DOHH2 (cell line): ENCODE data around the gene PALLD.

Source experiments
- H3F3A ChIP-seq: fragments of 200-600 bp; sonication (generic), shearing (Covaris generic); 2 replicates; pipeline ENCODE4 v1.6.0; 2016; ENCODE audit warnings: antibody characterized with exemption, mild to moderate bottlenecking; ENCODE audit not compliant: control insufficient read depth, insufficient read depth
- H3K27ac ChIP-seq: fragments of 200-600 bp; sonication (generic); 2 replicates; pipeline ENCODE4 v1.5.1; 2014; ENCODE audit warnings: low read depth, mild to moderate bottlenecking, low read length, moderate library complexity
- H3K27me3 ChIP-seq: fragments of 200-600 bp; sonication (generic); 2 replicates; pipeline ENCODE4 v1.6.1; 2014; ENCODE audit warnings: mild to moderate bottlenecking, low read length, mixed read lengths; ENCODE audit not compliant: control insufficient read depth
- H3K36me3 ChIP-seq: fragments of 200-600 bp; sonication (generic); 2 replicates; pipeline ENCODE4 v1.6.1; 2014; ENCODE audit warnings: mild to moderate bottlenecking, low read length, moderate library complexity, mixed read lengths; ENCODE audit not compliant: control insufficient read depth
- H3K4me1 ChIP-seq: fragments of 200-600 bp; sonication (generic); 2 replicates; pipeline ENCODE4 v1.6.1; 2014; ENCODE audit warnings: mild to moderate bottlenecking, low read length, mixed read lengths; ENCODE audit not compliant: control insufficient read depth
- H3K4me2 ChIP-seq: fragments of 200-600 bp; sonication (generic); 2 replicates; pipeline ENCODE4 v1.6.0; 2014; ENCODE audit warnings: mild to moderate bottlenecking, low read length, moderate library complexity
- H3K4me3 ChIP-seq: fragments of 200-600 bp; sonication (generic); 2 replicates; pipeline ENCODE4 v1.5.1; 2014; ENCODE audit warnings: mild to moderate bottlenecking, low read length, mixed read lengths
- H3K79me2 ChIP-seq: fragments of 200-600 bp; sonication (generic); 2 replicates; pipeline ENCODE4 v1.6.1; 2014; ENCODE audit warnings: mild to moderate bottlenecking, low read length, mixed read lengths; ENCODE audit not compliant: control insufficient read depth
- H3K9me2 ChIP-seq: fragments of 200-600 bp; sonication (generic); replicated peaks from 2 replicates; pipeline ENCODE4 v1.6.1; 2014; ENCODE audit warnings: mild to moderate bottlenecking, low read length, mixed read lengths; ENCODE audit not compliant: control insufficient read depth
- H3K9me3 ChIP-seq: fragments of 200-600 bp; sonication (generic); 2 replicates; pipeline ENCODE4 v1.6.1; 2014; ENCODE audit warnings: antibody characterized with exemption, low read length, mixed read lengths; ENCODE audit not compliant: control insufficient read depth, insufficient read depth
- H4K20me1 ChIP-seq: fragments of 200-600 bp; sonication (generic); 2 replicates; pipeline ENCODE4 v1.6.0; 2014; ENCODE audit warnings: low read depth, mild to moderate bottlenecking, antibody characterized with exemption, low read length, moderate library complexity; ENCODE audit not compliant: control insufficient read depth, insufficient read depth
- CTCF ChIP-seq: fragments of 200-600 bp; sonication (generic); IDR thresholded peaks from one replicate; pipeline ENCODE4 v1.5.1; 2014; ENCODE audit warnings: antibody characterized with exemption, mild to moderate bottlenecking, low read depth, low read length; ENCODE audit not compliant: poor library complexity, severe bottlenecking
- EZH2phosphoT487 ChIP-seq: fragments of 200-600 bp; sonication (generic); IDR thresholded peaks from 2 replicates; pipeline ENCODE4 v1.6.1; 2017; ENCODE audit warnings: borderline replicate concordance, mild to moderate bottlenecking, antibody characterized with exemption, low read length, moderate library complexity, mixed read lengths

Gene PALLD

GRCh38 chr4:168878623-168879022 lies 381.8 kb downstream of the PALLD start:
- Histone ChIP-seq H4K20me1 (no peaks in the 10 kb centered on the region), H3K36me3 (no peaks in the 10 kb centered on the region), H3K79me2 (no peaks in the 10 kb centered on the region), H3K4me2 (no peak overlapping the region), H3K9me2 (no peaks in the 10 kb centered on the region), H3K9me3 (no peaks in the 10 kb centered on the region), H3F3A (no peaks in the 10 kb centered on the region), H3K27ac (no peak overlapping the region), H3K27me3 (peaks cover 6% of the 10 kb centered on the region; the same call in 1 of the 2 replicates), H3K4me3 (no peak overlapping the region), H3K4me1 (no peaks in the 10 kb centered on the region)
- no peak for TF ChIP-seq EZH2phosphoT487
- no peak for TF ChIP-seq CTCF

DNA sequence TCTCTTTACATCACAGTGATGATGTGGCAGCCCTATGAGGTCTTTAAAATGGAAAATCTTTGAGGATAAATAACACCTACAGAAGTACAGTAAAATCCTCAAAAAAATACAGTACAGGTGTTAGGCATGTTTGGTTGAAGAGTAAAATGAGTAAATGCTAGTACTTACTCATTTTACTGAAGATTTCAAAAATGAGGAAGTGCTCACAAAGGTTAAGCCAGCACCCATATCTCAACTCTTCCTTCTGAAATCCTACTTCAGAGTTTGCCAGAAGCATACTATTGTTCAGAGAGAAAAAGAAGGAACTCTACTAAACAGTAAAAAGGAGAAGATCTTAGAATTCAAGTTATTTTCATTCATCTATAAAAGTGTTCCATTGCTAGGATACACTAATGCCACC lies 382.3 kb downstream of the PALLD start:
- no peak for TF ChIP-seq EZH2phosphoT487
- no peak for TF ChIP-seq CTCF

DNA sequence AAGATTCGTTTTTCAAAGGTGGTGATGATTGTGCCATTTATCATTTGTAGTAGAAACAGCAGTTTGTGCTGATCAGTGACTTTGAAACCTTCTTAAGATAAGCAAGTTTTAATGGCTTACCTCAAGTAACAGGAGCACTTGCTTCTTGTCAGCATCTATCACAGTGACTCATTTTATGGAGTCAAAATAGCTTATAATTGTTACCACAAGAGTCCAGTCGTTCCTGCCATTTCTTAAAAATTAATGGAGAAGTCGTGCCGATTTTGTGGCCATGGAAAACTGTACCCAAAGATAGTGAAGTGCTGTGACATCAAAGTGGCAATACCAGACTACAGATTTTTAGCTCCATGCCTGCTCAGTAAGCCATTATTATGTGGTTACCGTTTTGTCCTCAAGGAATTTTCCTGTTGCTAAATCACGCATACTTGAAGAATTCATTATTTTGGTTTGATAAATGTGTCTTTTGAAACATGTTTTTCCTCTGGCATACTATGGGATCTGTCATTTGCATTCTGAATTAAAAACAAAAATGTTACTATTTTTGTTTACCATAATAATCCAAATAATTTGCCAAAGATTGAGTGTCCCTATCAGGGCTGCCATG lies 383.3 kb downstream of the PALLD start:
- Histone ChIP-seq H4K20me1 (no peaks in the 10 kb centered on the region), H3K36me3 (no peaks in the 10 kb centered on the region), H3K9me3 (no peaks in the 10 kb centered on the region), H3F3A (no peaks in the 10 kb centered on the region), H3K27ac (no peak overlapping the region), H3K79me2 (no peaks in the 10 kb centered on the region), H3K4me1 (no peaks in the 10 kb centered on the region), H3K4me2 (no peak overlapping the region), H3K27me3 (peaks cover 6% of the 10 kb centered on the region; the same call in 1 of the 2 replicates), H3K9me2 (no peaks in the 10 kb centered on the region), H3K4me3 (no peak overlapping the region)
- no peak for TF ChIP-seq CTCF
- no peak for TF ChIP-seq EZH2phosphoT487

More for the DNA sequence above, 382.3 kb downstream of the PALLD start:
- Histone ChIP-seq H3K4me1 (no peaks in the 10 kb centered on the region), H3K9me2 (no peaks in the 10 kb centered on the region), H3F3A (no peaks in the 10 kb centered on the region), H3K9me3 (no peaks in the 10 kb centered on the region), H4K20me1 (no peaks in the 10 kb centered on the region), H3K79me2 (no peaks in the 10 kb centered on the region), H3K27ac (no peak overlapping the region), H3K4me3 (no peak overlapping the region), H3K36me3 (no peaks in the 10 kb centered on the region), H3K27me3 (peaks cover 6% of the 10 kb centered on the region; the same call in 1 of the 2 replicates), H3K4me2 (no peak overlapping the region)
